T-helper 9 cell (primary cell): ENCODE measurements around the gene ANKRD31.

Experiments
- DNase-seq: peaks from one replicate; pipeline ENCODE4 v3.0.0-alpha.2; 2020

The ANKRD31 gene

GRCh38 chr5:75058986-75059535 is 177.6 kb downstream of the ANKRD31 start:
- DNase-seq = no peak

- no peak for DNase-seq
Measured at GRCh38 chr5:75057561-75057960, 179.1 kb downstream of the ANKRD31 start.

- DNase-seq = no peak
Measured at GRCh38 chr5:75055727-75056144, 180.9 kb downstream of the ANKRD31 start.

DNA sequence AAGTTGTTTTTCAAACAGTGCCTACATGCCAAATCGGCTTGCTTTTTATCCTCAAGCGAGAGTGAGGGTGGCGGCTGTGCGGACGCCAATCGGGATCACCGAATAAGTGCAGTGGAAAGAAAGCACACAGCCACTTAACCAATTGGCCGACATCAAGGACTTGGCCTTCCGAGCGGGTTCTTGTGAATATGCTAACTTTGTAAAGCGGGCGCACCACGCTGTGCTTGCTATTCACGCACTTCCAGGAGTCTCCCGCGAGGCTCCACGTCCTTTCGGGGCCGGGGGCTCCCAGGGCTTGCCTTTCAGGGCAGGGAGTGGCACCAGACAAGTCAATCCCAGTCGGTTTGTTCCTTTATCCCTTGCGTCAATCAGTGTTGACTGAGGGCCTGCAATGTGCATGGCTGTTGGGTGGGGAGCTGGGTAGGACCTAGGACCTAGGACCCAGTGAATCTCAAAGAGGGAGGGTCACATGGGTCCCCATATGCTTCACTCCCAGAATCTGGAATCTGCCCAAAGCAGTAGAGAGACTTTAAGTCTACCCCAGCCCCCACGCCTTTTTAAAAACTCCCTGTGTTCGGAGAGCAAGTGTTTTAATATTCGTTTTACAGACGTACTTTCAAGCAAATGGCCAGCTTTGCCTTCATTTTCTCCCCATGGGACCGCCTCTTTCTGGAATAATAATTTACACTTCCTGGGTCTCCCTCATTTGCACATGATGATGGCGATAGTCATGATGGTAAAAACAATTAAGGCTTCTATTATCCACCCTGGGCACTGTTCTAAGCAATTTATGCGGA is 182.3 kb downstream of the ANKRD31 start:
- DNase-seq = no peak

DNA sequence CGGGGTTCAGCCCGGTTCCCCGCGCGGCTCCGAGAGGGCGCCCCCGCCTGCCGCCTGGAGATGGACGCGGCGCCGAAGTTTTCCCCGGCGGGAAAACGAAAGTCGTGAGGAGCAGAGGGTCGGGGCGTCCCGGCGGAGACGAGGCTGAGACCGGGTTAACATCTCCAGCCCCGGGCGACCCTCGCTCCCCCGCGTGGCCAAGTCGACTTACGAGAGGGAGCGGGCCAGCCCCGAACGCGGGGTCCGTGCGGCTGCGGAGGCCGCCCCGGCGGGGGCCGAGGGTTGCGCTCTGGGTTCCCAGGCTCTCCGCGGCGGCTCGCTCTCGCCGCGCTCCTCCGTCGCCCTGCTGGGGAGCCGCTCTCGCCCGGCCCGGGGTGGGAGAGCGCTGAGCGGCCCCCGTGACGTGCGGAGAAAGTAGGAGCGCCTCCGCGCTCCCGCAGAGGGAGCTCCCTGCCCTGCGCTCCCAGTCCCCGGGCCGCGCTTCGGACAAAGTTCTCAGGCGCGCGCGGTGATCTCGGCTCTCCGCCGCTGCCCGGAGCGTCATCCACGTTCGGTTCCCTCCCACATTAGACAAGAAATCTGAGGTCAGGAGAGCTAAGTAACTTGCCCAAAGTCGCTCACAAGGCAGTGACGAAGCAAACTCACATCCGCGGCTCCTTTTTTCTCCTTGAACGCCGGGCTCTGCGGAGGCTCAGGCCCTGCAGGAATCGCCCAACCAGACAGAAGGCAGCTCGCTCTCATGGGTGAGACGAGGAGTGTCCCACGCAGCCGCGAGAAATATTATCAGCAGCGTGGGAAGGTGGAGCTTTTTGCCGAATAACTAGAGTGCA is 183.2 kb downstream of the ANKRD31 start:
- DNase-seq = peak; percentile 22

DNA sequence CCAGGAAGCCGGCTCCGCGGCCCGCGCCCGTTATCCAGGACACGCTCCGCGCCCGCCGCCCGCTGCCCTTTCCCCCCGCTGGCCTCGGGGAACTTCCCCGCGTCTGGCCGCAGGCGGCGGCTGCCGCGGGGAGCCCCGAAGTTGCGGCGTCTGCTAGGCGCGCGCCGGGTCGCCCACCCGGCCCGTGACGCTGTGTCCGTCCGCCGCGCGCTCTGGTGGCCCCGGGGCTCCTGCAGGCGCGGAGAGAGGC is 183.7 kb downstream of the ANKRD31 start:
- no peak for DNase-seq

DNA sequence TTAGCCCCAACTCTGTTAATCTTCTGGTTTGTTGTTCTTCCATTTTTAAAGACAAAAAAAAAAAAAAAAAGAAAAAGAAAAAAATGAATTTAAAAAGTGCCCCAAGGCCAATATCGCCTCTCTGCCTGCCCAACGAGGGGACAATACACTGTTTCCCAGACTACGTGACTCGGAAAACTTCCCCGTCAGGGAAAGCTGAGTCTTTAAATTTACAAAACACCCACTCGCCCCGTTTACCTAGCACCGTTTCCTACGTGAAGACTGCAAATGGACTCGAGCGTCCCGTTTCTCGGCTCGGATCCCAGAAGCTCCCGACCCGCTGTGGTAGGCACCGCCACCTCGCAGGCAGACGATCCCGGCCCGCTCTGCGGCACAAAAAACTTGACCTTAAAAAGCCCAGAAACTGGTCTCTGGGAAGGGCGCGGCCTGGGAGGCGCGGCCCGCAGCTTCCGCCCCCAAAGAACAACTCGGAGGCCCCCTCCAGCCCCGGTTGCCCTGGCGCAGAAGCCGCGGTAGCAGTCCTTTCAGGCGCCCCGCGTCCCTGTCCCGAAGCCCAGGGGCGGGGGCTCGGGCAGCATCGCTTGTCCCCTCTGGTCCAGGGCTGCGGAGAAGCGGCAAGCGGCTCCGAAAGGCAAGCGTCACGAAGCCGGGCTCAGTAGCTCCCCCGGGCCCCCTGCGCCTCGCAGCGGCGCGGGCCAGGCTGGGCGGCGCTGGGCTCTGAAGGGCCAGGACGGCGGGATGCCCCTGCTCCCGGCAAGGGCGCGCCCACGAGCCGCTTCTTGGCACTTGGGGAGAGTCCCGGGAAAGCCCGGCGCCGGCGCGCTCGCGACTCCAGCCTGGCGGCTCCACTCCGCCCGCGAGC is 184.3 kb downstream of the ANKRD31 start, which contains the start of gene GCNT4:
Gene GCNT4, minus strand, starts transcription at position 367 of the 862 bp plus-strand sequence. CDS start 22,521 bp downstream, outside the sequence.
- DNase-seq = peak; percentile 17

- DNase-seq = no peak
Measured at GRCh38 chr5:75051217-75051751, 185.4 kb downstream of the ANKRD31 start.

DNA sequence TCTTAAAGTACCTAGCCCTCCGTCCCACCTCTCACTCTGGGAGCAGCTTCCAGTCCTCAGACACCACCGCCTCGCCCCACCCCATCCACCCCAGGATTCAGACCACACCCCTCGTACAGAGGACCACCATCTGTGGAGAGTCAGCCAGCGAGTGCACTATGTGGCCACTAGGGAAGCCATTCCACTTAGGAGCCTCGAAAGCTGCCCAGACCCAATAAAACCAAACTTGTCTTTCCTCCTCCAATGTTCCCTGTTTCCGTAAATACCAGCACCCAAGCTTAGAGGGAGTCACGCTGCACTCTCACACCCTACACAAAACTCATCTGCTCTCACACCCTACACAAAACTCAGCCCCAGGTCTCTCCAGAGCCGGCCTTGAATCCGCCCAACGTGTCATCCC is 186.3 kb downstream of the ANKRD31 start:
- DNase-seq = no peak

DNA sequence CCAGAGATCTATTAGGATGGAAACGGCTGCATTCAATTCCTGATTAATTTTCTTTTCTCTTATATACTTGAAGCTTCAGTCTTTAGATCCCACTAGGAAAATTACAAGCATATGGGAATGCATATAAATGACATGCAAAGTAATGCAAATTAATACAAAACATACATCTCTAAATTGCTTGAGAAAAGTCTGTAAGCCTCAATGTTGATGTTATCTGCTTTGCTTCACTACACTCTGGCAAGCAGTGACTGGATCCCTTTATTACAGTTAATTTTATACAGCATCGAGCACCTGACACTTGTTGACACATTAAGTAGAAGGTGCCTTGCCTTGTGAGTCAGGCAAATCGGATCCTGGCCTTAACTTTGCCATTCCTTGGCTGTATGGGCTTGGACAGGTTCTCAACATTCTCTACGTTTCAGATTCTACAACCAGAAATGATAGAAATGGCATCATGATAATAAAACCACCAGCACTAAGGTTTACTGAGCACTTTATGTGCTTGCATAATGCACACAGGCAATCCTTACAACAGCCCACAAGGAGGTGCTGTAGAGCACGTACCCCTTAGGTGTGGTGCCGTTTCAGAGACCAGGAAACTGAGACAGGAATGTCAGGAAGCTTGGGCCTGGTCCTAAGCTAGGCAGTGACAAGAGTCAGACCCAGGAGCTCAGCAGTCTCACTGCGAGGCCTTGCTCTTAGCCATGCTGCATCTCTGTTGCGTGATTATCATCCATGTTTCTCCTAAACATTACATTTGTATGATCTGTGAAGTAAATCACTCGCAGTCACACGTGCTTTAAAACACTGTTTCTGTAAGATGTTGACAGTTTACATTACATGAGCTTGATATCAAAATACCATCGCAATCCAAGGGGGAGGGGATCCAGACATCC is 187.0 kb downstream of the ANKRD31 start:
- DNase-seq = peak; percentile 39

GRCh38 chr5:75048457-75048953 is 188.2 kb downstream of the ANKRD31 start:
- DNase-seq = no peak

- DNase-seq = no peak
Measured at GRCh38 chr5:75047356-75047755, 189.3 kb downstream of the ANKRD31 start.

DNA sequence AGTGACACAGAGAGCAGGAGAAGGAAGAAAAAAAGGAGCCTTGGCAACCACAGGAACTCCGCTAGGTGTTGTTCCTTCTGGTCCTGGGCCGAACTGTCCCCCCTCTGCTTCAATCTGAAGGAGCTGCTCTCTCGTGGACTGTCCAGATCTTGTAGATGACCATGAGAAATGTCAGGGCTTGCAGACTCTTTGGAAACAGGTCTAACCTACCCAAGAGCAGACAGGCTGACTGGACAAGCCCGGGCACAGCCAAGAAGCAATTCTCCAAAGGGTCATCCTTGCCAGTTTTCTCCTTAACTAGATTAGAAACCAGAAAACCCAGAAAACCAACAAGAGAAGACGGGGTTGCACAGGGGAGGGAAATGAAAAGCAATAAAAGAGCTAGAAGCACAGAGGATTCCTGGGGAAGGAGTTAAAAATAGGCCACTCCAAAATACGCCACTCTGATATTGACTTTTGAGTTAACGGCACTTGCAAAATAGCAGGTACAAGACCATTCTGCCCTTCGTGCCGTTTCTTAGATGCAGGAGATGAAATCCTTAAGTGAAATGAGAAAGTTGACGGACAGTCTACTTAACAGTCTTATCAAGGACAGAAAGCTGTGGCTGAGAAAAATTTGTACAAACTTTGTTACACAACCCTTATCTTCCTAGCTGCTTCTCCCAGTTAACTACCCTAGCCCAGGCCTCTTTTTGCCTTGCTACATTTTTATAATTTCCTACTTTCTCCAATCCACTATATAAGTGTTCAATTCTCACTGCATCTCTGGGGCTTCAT is 190.1 kb downstream of the ANKRD31 start:
- no peak for DNase-seq

- no peak for DNase-seq
Measured at GRCh38 chr5:75045071-75045470, 191.6 kb downstream of the ANKRD31 start.

DNA sequence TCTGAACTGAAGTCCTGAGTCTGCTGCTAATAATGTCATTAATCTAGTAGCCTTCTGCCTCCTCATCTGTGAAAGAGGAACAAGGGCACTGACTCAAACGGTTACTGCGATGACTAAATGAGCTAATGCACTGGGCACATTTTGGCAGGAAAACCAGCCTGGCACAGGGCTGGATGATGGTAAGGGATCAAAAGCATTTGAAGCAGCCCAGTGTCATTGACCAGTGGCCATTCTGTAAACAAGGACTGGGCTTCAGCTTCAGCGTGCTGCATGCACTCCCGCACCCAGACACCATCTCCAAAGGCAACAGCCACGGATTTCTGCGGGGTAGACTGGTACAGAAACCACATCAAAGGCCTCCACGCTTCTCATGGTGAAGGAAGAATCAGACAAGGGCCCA is 192.3 kb downstream of the ANKRD31 start:
- no peak for DNase-seq

DNA sequence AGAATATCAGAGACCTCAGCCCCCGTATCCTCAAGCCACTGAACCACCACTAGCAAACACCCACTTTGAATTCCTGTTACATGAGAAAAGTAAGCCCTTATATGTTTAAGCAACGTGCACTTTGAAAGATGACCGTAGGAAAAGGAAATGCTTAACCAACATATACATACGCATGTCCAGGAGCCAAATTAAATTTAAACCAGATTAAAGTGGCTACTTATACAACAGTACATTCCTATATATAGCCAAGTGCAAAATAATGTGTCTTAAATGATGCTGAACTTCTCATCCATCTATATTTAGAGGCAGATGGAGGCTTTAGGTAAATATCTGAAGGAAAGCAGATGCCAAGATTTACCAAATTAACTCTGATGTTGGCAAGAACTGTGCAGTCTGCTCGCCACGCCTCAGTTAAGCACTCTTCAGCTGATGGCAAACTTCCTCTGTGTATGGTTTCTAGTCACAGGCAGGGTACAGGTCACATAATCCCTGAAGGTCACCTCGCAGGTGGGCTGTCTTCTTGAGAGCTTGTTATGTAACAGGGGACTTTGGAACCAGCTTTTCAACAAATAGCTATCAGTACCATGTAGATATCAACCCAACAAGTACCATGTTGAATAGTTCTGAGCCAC is 192.9 kb downstream of the ANKRD31 start:
- no peak for DNase-seq

GRCh38 chr5:75042522-75042921 is 194.2 kb downstream of the ANKRD31 start:
- no peak for DNase-seq

DNA sequence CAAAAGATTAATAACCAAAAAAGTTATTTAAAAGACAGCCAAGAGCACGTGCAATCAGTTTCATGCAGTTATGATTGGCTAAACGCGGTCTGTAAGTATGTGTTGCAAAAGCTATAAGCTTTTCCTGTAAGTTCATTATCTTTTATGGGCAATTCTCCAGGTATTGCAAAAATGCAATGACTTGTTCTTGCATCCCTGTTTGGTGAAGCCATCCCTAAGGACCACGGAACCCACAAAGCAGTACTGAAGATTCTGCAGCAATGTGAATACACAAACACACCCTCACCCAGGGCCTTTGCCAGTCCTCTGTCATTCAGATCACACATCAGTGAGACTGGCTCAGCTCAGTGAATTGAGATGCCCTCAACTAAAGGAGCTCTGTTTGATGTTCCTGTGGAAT is 195.7 kb downstream of the ANKRD31 start:
- no peak for DNase-seq

GRCh38 chr5:75037106-75037505 is 199.6 kb downstream of the ANKRD31 start:
- DNase-seq = no peak

DNA sequence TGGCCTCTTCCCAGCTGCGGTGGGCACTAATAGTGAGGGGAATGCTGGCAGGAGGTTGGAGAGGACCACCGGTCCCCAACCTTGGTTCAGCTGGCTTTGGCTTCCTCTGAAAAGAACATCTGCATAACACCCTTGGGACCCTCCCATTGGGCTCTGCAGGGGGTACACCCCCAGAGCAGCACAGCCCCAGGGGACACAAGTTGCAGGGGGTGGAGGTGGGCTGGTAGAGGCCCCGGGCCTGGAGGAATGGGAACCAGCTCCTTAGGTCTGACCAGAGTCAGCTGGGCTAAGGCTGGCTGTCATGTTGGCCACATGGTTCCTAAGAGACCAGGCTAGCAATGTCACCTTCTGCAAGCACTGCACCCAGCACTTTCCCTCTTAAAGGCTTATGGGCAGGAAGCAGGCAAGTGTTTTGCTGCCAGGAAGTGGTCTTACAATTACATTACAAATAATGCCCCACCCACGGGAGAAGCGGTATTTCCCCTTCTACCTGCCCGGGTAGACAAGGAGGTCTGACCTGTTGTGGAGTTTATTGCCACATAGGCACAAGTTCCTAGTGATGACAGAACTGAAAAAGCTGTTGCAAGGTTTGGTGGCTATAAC is 202.4 kb downstream of the ANKRD31 start:
- no peak for DNase-seq
